RWPE2 (cell line): Measurements from ENCODE around the gene IL1RL1.

Experiments used
- ATAC-seq: fragments of 200-7000 bp; cut with Tn5 transposase; 3 replicates; pipeline ENCODE4 v1.9.1; 2021; ENCODE audit warnings: low read depth
- DNase-seq: peaks from one replicate; pipeline ENCODE4 v3.0.0-alpha.2; 2020; ENCODE audit warnings: low spot score
- H3K27ac ChIP-seq: fragments of 450-650 bp; 2 replicates; pipeline ENCODE4 v1.5.1; 2017; ENCODE audit warnings: mild to moderate bottlenecking; ENCODE audit not compliant: poor library complexity, severe bottlenecking
- H3K27me3 ChIP-seq: fragments of 250-450 bp; sonication (Bioruptor Pico); 2 replicates; pipeline ENCODE4 v1.5.1; 2021; ENCODE audit warnings: mild to moderate bottlenecking, moderate library complexity; ENCODE audit not compliant: insufficient read depth, poor library complexity, severe bottlenecking
- H3K36me3 ChIP-seq: fragments of 250-450 bp; sonication (Bioruptor Pico); 2 replicates; pipeline ENCODE4 v1.5.1; 2020; ENCODE audit warnings: low read depth, mild to moderate bottlenecking, moderate library complexity
- H3K4me1 ChIP-seq: fragments of 250-450 bp; sonication (Bioruptor Pico); 2 replicates; pipeline ENCODE4 v1.5.1; 2021; ENCODE audit warnings: mild to moderate bottlenecking, moderate library complexity; ENCODE audit not compliant: insufficient read depth, poor library complexity, severe bottlenecking
- H3K4me3 ChIP-seq: fragments of 250-450 bp; sonication (Bioruptor Pico); 2 replicates; pipeline ENCODE4 v1.5.1; 2021; ENCODE audit warnings: mild to moderate bottlenecking, moderate library complexity; ENCODE audit not compliant: severe bottlenecking
- H3K9me3 ChIP-seq: fragments of 250-450 bp; sonication (Bioruptor Pico); 2 replicates; pipeline ENCODE4 v1.5.1; 2021; ENCODE audit warnings: mild to moderate bottlenecking, moderate library complexity; ENCODE audit not compliant: severe bottlenecking
- TF ChIP-seq, protein P1 (sequence below): fragments of 450-650 bp; IDR thresholded peaks from one replicate; pipeline ENCODE4 v1.5.1; 2017; ENCODE audit warnings: mild to moderate bottlenecking, moderate library complexity; ENCODE audit not compliant: poor library complexity, severe bottlenecking

The IL1RL1 gene

DNA sequence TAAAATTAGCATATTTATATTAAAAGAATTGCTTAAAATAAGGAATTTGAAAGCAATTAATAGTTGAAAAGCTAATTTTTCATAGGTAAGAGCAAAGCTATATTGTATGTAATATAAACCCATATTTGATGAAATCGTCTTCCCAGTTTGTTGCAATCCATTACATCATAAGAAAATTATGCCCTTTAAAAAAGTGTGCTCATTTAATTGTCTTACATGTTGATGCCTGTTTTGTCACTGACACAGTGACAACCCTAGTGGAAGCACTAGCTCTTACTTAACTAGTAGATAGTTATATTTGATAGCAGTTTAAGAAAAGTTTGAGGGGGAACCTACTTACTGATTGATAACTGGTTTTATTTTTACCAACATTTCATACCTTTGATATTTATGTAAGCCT, 81.6 kb downstream of the IL1RL1 start:
- H3K36me3 ChIP-seq: no peaks in the 10 kb centered on the region
- H3K27me3 ChIP-seq: no peaks in the 10 kb centered on the region
- H3K4me3 ChIP-seq: no peak overlapping the region
- H3K27ac ChIP-seq: no peak overlapping the region
- TF ChIP-seq, protein P1, sequence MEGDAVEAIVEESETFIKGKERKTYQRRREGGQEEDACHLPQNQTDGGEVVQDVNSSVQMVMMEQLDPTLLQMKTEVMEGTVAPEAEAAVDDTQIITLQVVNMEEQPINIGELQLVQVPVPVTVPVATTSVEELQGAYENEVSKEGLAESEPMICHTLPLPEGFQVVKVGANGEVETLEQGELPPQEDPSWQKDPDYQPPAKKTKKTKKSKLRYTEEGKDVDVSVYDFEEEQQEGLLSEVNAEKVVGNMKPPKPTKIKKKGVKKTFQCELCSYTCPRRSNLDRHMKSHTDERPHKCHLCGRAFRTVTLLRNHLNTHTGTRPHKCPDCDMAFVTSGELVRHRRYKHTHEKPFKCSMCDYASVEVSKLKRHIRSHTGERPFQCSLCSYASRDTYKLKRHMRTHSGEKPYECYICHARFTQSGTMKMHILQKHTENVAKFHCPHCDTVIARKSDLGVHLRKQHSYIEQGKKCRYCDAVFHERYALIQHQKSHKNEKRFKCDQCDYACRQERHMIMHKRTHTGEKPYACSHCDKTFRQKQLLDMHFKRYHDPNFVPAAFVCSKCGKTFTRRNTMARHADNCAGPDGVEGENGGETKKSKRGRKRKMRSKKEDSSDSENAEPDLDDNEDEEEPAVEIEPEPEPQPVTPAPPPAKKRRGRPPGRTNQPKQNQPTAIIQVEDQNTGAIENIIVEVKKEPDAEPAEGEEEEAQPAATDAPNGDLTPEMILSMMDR: no peak
- DNase-seq (no peak), ATAC-seq (no peak)
- no peaks in the 10 kb centered on the region for H3K9me3 ChIP-seq
- H3K4me1 ChIP-seq: no peaks in the 10 kb centered on the region

DNA sequence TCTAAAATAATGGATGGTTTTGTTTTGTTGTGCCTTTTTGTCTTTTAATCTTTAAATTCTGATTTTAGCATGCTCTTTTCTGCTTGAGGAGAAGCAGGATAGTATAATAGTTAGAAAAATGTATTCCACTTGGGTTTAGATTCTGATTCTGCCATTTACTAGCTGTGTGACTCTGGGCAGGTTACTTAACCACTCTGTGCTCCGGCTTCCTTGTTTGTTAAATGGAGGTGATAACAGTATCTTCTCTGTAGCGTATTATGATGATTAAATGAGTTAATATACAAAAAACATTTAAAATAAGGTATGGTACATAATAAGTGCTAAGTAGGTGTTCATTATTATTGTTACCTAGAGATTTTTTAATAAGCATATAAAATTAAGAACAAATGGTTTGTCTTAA, 84.6 kb downstream of the IL1RL1 start:
- ATAC-seq (no peak), DNase-seq (no peak)
- Histone ChIP-seq H3K36me3 (no peaks in the 10 kb centered on the region), H3K27ac (no peak overlapping the region), H3K27me3 (no peaks in the 10 kb centered on the region), H3K4me3 (no peak overlapping the region), H3K4me1 (no peaks in the 10 kb centered on the region), H3K9me3 (no peaks in the 10 kb centered on the region)
- TF ChIP-seq, protein P1: no peak

DNA sequence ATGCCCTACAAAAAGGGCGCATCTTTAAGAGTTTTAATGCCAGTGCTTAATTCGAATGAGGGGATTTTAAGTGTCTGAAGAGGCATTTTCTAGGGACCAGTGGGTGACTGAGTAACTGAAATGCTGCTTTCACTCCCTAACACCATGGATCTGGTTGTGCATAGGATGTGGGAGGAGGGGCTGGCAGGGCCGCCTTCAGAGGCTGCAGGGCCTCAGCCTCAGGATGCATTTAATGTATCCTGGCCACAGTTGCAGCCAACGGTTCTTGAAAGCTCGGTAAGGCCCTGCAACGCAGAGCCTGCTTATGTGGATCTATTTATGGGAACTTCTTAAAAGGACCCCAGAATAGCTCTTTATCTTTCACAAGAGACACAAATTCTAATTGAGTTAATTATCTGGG, 85.8 kb downstream of the IL1RL1 start:
- ATAC-seq (no peak), DNase-seq (no peak)
- H3K9me3 ChIP-seq: no peaks in the 10 kb centered on the region
- H3K27me3 ChIP-seq: no peaks in the 10 kb centered on the region
- H3K27ac ChIP-seq: no peak overlapping the region
- H3K36me3 ChIP-seq: no peaks in the 10 kb centered on the region
- no peaks in the 10 kb centered on the region for H3K4me1 ChIP-seq
- no peak overlapping the region for H3K4me3 ChIP-seq
- TF ChIP-seq, protein P1: no peak

DNA sequence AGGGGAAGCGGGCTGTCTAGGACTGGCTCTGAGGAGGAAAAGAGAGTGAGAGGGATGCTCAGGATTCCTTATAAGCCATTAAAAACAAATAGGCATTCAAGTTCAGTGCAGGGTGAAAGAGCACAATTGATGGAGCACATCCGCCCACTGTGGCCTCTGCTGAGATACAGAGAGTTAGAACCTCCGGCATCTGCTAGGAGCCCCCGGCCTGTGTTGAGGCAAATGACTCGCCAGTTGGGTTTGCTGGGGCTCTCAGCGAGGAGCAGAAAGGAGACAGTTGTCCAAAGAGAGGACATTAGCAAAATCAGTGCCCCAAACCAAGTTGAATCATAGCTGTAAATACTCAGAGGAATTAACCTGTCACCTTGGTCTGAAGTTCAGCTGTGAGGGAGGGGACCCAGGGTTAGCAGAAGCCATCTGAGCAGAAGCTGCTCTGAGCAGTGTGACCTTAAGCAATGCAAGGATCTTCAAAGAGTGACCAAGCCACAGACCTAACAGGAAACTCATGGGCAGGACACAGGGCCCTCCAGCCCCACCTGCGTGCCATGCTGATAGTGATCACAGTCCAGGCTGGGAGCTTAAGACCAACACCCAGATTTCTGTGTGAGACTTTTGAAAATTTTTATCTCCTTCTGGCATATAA, 88.3 kb downstream of the IL1RL1 start:
- DNase-seq: no peak
- H3K9me3 ChIP-seq: no peaks in the 10 kb centered on the region
- H3K4me1 ChIP-seq: no peaks in the 10 kb centered on the region
- H3K27ac ChIP-seq: no peak overlapping the region
- no peaks in the 10 kb centered on the region for H3K36me3 ChIP-seq
- no peak overlapping the region for H3K4me3 ChIP-seq
- no peaks in the 10 kb centered on the region for H3K27me3 ChIP-seq
- TF ChIP-seq, protein P1: no peak
- no peak for ATAC-seq

DNA sequence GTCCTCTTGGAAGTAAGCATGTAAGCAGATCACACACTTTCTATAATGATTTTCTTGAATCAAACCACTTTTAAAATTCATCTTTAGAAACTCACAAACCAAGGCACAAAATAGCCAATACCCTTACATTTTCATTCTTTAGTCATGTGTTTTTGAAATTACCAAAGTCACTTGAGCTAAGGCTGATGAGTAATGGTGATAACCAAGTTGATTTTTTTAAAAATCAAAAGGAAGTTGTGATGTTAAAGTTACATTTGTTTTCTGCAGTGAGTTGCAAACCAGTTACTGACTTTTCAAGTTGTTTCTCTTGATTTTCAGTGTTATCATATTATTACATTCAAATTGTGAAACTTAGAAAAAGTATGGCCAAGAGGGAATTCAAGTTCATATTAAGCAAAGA, 90.1 kb downstream of the IL1RL1 start:
- Histone ChIP-seq H3K36me3 (no peaks in the 10 kb centered on the region), H3K27ac (no peak overlapping the region), H3K4me3 (no peak overlapping the region), H3K27me3 (peaks cover 8% of the 10 kb centered on the region), H3K4me1 (no peaks in the 10 kb centered on the region), H3K9me3 (no peaks in the 10 kb centered on the region)
- DNase-seq: no peak
- no peak for ATAC-seq
- TF ChIP-seq, protein P1: no peak
